H9 (cell line): ENCODE data around the gene WDR5B. TPM values are rescaled to one million over a fixed set of nuclear protein-coding genes. Genes with fewer than 3 reads are reported as not detected.

Experiments used
- DNase-seq: peaks from one replicate; pipeline ENCODE4 v3.0.0-alpha.2; 2017
- H2AFZ ChIP-seq: one replicate; pipeline ENCODE4 v1.6.1; 2013; ENCODE audit warnings: mild to moderate bottlenecking, low read length, control low read depth, moderate library complexity
- H2AK5ac ChIP-seq: 2 replicates; pipeline ENCODE4 v1.6.1; 2013; ENCODE audit warnings: low read length, control low read depth, mixed read lengths; ENCODE audit not compliant: insufficient read length
- H2BK120ac ChIP-seq: one replicate; pipeline ENCODE4 v1.6.1; 2013; ENCODE audit warnings: low read depth, mild to moderate bottlenecking, low read length, control low read depth, inconsistent platforms; ENCODE audit not compliant: poor library complexity, severe bottlenecking
- H2BK12ac ChIP-seq: 2 replicates; pipeline ENCODE4 v1.6.1; 2013; ENCODE audit warnings: low read length, control low read depth, mixed read lengths, low read depth; ENCODE audit not compliant: insufficient read length
- H2BK15ac ChIP-seq: 2 replicates; pipeline ENCODE4 v1.6.1; 2013; ENCODE audit warnings: low read depth, low read length, control low read depth
- H2BK20ac ChIP-seq: one replicate; pipeline ENCODE4 v1.6.1; 2013; ENCODE audit warnings: low read depth, mild to moderate bottlenecking, low read length, control low read depth, inconsistent platforms; ENCODE audit not compliant: poor library complexity, severe bottlenecking
- H2BK5ac ChIP-seq: 2 replicates; pipeline ENCODE4 v1.6.1; 2013; ENCODE audit warnings: low read length, control low read depth, mixed read lengths; ENCODE audit not compliant: insufficient read length
- H3K14ac ChIP-seq: 2 replicates; pipeline ENCODE4 v1.6.1; 2013; ENCODE audit warnings: low read length, control low read depth; ENCODE audit not compliant: insufficient read depth
- H3K18ac ChIP-seq: 2 replicates; pipeline ENCODE4 v1.6.1; 2013; ENCODE audit warnings: low read depth, mild to moderate bottlenecking, mixed read lengths, low read length, control low read depth; ENCODE audit not compliant: insufficient read length
- H3K23ac ChIP-seq: 2 replicates; pipeline ENCODE4 v1.6.1; 2013; ENCODE audit warnings: low read length, control low read depth, mixed read lengths, low read depth; ENCODE audit not compliant: insufficient read length
- H3K23me2 ChIP-seq: 2 replicates; pipeline ENCODE4 v1.6.1; 2013; ENCODE audit warnings: low read depth, mild to moderate bottlenecking, mixed read lengths, low read length, control low read depth; ENCODE audit not compliant: insufficient read length, poor library complexity, severe bottlenecking
- H3K27ac ChIP-seq: 2 replicates; pipeline ENCODE4 v1.5.1; 2013; ENCODE audit warnings: low read length, control low read depth, mixed read lengths, low read depth; ENCODE audit not compliant: insufficient read length
- H3K27me3 ChIP-seq: 2 replicates; pipeline ENCODE4 v1.6.1; 2013; ENCODE audit warnings: low read length, control low read depth, inconsistent platforms; ENCODE audit not compliant: insufficient read depth
- H3K4ac ChIP-seq: 2 replicates; pipeline ENCODE4 v1.6.1; 2013; ENCODE audit warnings: low read depth, mild to moderate bottlenecking, control low read depth, inconsistent platforms, low read length, moderate library complexity
- H3K4me1 ChIP-seq: 2 replicates; pipeline ENCODE4 v1.6.1; 2013; ENCODE audit warnings: low read length, control low read depth, inconsistent platforms; ENCODE audit not compliant: insufficient read depth
- H3K4me2 ChIP-seq: 2 replicates; pipeline ENCODE4 v1.6.1; 2013; ENCODE audit warnings: low read length, control low read depth, mixed read lengths; ENCODE audit not compliant: insufficient read length, insufficient read depth
- H3K56ac ChIP-seq: 2 replicates; pipeline ENCODE4 v1.6.1; 2013; ENCODE audit warnings: low read depth, mild to moderate bottlenecking, mixed read lengths, low read length, control low read depth; ENCODE audit not compliant: insufficient read length
- H3K79me1 ChIP-seq: 2 replicates; pipeline ENCODE4 v1.6.1; 2013; ENCODE audit warnings: low read depth, mild to moderate bottlenecking, moderate library complexity, low read length, control low read depth, inconsistent platforms; ENCODE audit not compliant: insufficient read depth, poor library complexity, severe bottlenecking
- H3K79me2 ChIP-seq: 2 replicates; pipeline ENCODE4 v1.6.1; 2013; ENCODE audit warnings: low read length, control low read depth, inconsistent platforms; ENCODE audit not compliant: insufficient read depth
- H3K9ac ChIP-seq: 2 replicates; pipeline ENCODE4 v1.6.1; 2013; ENCODE audit warnings: low read length, control low read depth, mixed read lengths; ENCODE audit not compliant: insufficient read length; ENCODE audit errors: extremely low read depth
- H3K9me3 ChIP-seq: one replicate; pipeline ENCODE4 v1.6.1; 2013; ENCODE audit warnings: low read depth, low read length, inconsistent platforms; ENCODE audit not compliant: control insufficient read depth
- H3T11ph ChIP-seq: one replicate; pipeline ENCODE4 v1.6.1; 2013; ENCODE audit warnings: mild to moderate bottlenecking, low read length, control low read depth, inconsistent platforms
- H4K20me1 ChIP-seq: one replicate; pipeline ENCODE4 v1.6.1; 2013; ENCODE audit not compliant: control insufficient read depth, insufficient read length, insufficient read depth
- H4K5ac ChIP-seq: 2 replicates; pipeline ENCODE4 v1.6.1; 2013; ENCODE audit warnings: low read depth, mild to moderate bottlenecking, mixed read lengths, low read length, control low read depth; ENCODE audit not compliant: insufficient read length
- H4K8ac ChIP-seq: replicated peaks from 2 replicates; pipeline ENCODE4 v1.6.1; 2013; ENCODE audit warnings: low read length, control low read depth, mixed read lengths, low read depth; ENCODE audit not compliant: insufficient read length
- H4K91ac ChIP-seq: 2 replicates; pipeline ENCODE4 v1.6.1; 2013; ENCODE audit warnings: low read depth, mild to moderate bottlenecking, moderate library complexity, mixed read lengths, low read length, control low read depth; ENCODE audit not compliant: insufficient read length
- H3K27ac Mint-ChIP-seq, 3 experiments: 2 replicates in 2 of 3; 3 replicates in 1 of 3; pipeline ENCODE4 v1.8.0; 2020 to 2021; ENCODE audit warnings: mixed read lengths in 3 of 3, mild to moderate bottlenecking in 1 of 3, moderate library complexity in 1 of 3
- H3K27me3 Mint-ChIP-seq: 2 replicates; pipeline ENCODE4 v1.8.0; 2021; ENCODE audit warnings: low read depth, mild to moderate bottlenecking, moderate library complexity, mixed read lengths
- H3K36me3 Mint-ChIP-seq, 3 experiments: 2 replicates in 2 of 3; 3 replicates in 1 of 3; pipeline ENCODE4 v1.8.0; 2020 to 2021; ENCODE audit warnings: low read depth in 3 of 3, mixed read lengths in 3 of 3; ENCODE audit not compliant: insufficient read depth in 1 of 3
- H3K4me1 Mint-ChIP-seq, 2 experiments: 2 replicates each; pipeline ENCODE4 v1.8.0; 2020; ENCODE audit warnings: mixed read lengths in 2 of 2
- H3K4me3 Mint-ChIP-seq, 2 experiments: 2 replicates in 1 of 2; 3 replicates in 1 of 2; pipeline ENCODE4 v1.8.0; 2020 to 2021; ENCODE audit warnings: mild to moderate bottlenecking in 2 of 2, mixed read lengths in 2 of 2, moderate library complexity in 1 of 2
- H3K9me3 Mint-ChIP-seq, 2 experiments: 2 replicates in 1 of 2; 3 replicates in 1 of 2; pipeline ENCODE4 v1.8.0; 2020; ENCODE audit warnings: mild to moderate bottlenecking in 2 of 2, mixed read lengths in 2 of 2, moderate library complexity in 1 of 2
- CTCF ChIP-seq: fragments of 200-600 bp; sonication (generic); conservative IDR thresholded peaks from 3 replicates; pipeline ENCODE4 v1.8.0; 2021; ENCODE audit warnings: antibody characterized with exemption, mild to moderate bottlenecking
- WGBS: extraction: QIAGEN DNeasy Blood & Tissue Kit; methylation state at CpG from one replicate; pipeline ENCODE4 v1.1.7; 2013; ENCODE audit warnings: missing lambda C conversion rate, low lambda C conversion rate, mixed read lengths; ENCODE audit not compliant: insufficient read length; ENCODE audit errors: extremely low coverage; 5-methylcytosine and 5-hydroxymethylcytosine counted together
- total RNA-seq: library from RNA; stranded (reverse); gene quantifications from 2 replicates; pipeline ENCODE4 v1.2.1, GENCODE V29; 2021

WDR5B gene
- total RNA-seq, 1 experiment from 2014 or later = 3.7 TPM

GRCh38 chr3:122387709-122388108 lies 28.2 kb downstream of the WDR5B start:
- Mint-ChIP-seq H3K9me3 (no peaks in the 10 kb centered on the region), H3K36me3 (peaks cover 0 to 13% (median 8%) of the 10 kb centered on the region in 3 experiments; a peak in 4 of 7 replicates), H3K27me3 (no peaks in the 10 kb centered on the region), H3K4me3 (no peak overlapping the region), H3K4me1 (peaks cover 18 to 19% of the 10 kb centered on the region in 2 experiments), H3K27ac (no peak overlapping the region)
- peak; percentile 35; the same call in 1 of the 3 replicates for TF ChIP-seq CTCF
- no peak overlapping the region for H3K14ac ChIP-seq
- no peak overlapping the region for H3T11ph ChIP-seq
- no peak overlapping the region for H2BK120ac ChIP-seq
- no peak overlapping the region for H3K9ac ChIP-seq
- no peak overlapping the region for H3K56ac ChIP-seq
- H4K91ac ChIP-seq = no peak overlapping the region
- no peaks in the 10 kb centered on the region for H4K20me1 ChIP-seq
- DNase-seq = no peak
- no peak overlapping the region for H3K18ac ChIP-seq
- H3K79me2 ChIP-seq = peaks cover under 1% of the 10 kb centered on the region; the same call in 1 of the 2 replicates
- H2BK15ac ChIP-seq = no peak overlapping the region
- no peak overlapping the region for H2BK12ac ChIP-seq
- no peak overlapping the region for H4K5ac ChIP-seq
- H2AFZ ChIP-seq = no peak overlapping the region
- no peaks in the 10 kb centered on the region for H3K27me3 ChIP-seq
- no peaks in the 10 kb centered on the region for H3K9me3 ChIP-seq
- no peak overlapping the region for H2AK5ac ChIP-seq
- WGBS = no CpG with 5 or more reads among the region's 3 CpGs
- H3K4ac ChIP-seq = no peak overlapping the region
- H3K27ac ChIP-seq = no peak overlapping the region
- H2BK5ac ChIP-seq = no peak overlapping the region
- no peak overlapping the region for H3K4me2 ChIP-seq
- H2BK20ac ChIP-seq = no peak overlapping the region
- no peaks in the 10 kb centered on the region for H3K4me1 ChIP-seq
- H4K8ac ChIP-seq = no peak overlapping the region
- H3K79me1 ChIP-seq = no peaks in the 10 kb centered on the region
- H3K23ac ChIP-seq = no peak overlapping the region
- H3K23me2 ChIP-seq = peaks cover 13% of the 10 kb centered on the region
